ENCODE results near the gene ZDHHC16.
A peak's percentile ranks its signal among the peaks of the same experiment; 100 is the strongest.
"Not testable (repeated sequence)": the region's sequence is repeated elsewhere in the genome, so short reads cannot be mapped to it uniquely, and the experiment has no call there.

The ZDHHC16 gene

GRCh38 chr10:97445722-97446639, at the start of gene ZDHHC16, which contains the start of gene EXOSC1:
TSS of gene ZDHHC16 (plus strand) at chr10:97446175. CDS start at chr10:97451676, 5,501 bp downstream.
TSS of gene EXOSC1 (minus strand) at chr10:97446006. CDS start at chr10:97445985, 21 bp downstream.
- peak; percentile 88 for DNase-seq (ENCODE audit: low read depth)

DNA sequence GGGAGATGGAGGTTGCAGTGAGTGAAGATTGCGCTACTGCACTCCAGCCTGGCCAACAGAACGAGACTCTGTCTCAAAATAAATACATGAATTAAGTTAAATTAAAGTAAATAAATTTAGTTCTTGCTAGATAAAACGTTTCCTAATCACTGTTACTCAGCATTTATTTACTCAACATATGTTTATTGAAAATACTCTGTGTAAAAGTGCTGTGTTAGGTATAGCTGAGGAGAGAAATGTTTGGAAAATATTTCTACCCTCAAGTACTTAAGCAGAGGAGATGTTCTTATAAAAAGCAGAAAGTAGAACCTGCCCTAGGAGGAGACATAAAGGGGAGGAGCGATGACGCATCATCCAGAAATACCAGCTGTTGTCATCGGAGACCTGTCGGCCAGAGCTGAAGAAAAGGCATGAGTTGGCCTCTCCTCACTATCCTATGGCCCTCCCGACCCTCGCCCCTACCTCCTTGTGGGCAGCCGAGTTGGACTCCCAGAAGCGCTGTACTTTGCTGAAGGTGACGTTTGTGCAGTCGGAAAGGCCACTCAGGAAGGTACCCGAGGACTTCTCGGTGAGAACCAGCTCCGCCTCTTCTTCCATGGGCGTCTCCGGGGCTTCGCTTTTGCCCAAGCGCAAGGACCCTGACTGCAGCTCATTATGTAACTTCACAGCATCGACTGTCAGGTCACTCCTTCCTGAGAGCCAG, 46.0 kb upstream of the ZDHHC16 start:
- no peak for DNase-seq (ENCODE audit: low read depth)

GRCh38 chr10:97400665-97401454, 45.1 kb upstream of the ZDHHC16 start, which contains the start of gene RRP12:
TSS of gene RRP12 (minus strand) at chr10:97401340. CDS start at chr10:97401231, 109 bp downstream.
- peak; percentile 69 for DNase-seq (ENCODE audit: low read depth)

- no peak for DNase-seq (ENCODE audit: low read depth)
These were observed 44.5 kb upstream of the ZDHHC16 start for GRCh38 chr10:97401455-97401919.

GRCh38 chr10:97404044-97404443, 41.9 kb upstream of the ZDHHC16 start:
- DNase-seq (ENCODE audit: low read depth) = no peak

DNA sequence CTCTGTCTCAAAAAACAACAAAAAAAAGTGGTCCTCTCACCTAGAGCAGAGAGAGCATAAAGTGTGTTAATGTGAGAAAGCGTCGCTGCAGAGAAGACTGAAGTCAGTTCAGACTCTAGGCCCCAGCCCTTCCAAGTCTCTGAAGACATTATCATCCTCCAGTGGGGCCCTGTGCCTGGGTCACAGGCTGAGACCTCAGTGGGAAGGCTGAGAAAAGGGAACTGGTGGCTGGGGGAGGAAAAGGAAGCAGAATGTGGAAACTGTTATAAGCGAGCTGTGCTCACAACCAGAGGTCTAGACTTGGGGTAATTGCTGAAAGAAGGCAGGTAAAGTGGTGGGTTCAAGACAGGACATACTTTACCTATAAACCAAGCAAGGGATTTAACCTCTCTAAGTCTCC, 39.9 kb upstream of the ZDHHC16 start:
- no peak for DNase-seq (ENCODE audit: low read depth)

- not testable (repeated sequence) for DNase-seq (ENCODE audit: low read depth)
These were observed 39.5 kb upstream of the ZDHHC16 start for GRCh38 chr10:97406483-97406882.

- peak; percentile 56 for DNase-seq (ENCODE audit: low read depth)
These were observed 38.6 kb upstream of the ZDHHC16 start for GRCh38 chr10:97407211-97407951.

GRCh38 chr10:97407952-97408248, 38.1 kb upstream of the ZDHHC16 start:
- DNase-seq (ENCODE audit: low read depth) = no peak

GRCh38 chr10:97408496-97408992, 37.4 kb upstream of the ZDHHC16 start:
- no peak for DNase-seq (ENCODE audit: low read depth)

DNA sequence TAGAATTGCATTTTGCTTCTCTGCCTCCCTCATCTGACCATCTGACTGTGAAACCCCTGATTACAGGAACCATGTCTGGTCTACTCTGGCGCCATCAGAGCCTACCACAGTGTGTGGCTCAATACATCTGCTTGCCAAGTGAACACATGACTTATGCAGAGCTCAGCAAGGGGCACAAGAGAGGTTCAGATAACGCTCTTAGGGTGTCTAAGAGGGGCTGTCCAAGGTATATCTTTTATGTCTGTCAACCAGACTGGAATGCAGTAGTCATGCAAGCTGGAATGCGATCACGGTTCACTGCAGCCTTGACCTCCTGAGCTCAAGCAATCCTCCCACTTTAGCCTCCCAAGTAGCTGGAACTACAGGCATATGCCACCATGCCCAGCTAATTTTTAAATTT, 34.6 kb upstream of the ZDHHC16 start:
- no peak for DNase-seq (ENCODE audit: low read depth)

- peak; percentile 56 for DNase-seq (ENCODE audit: low read depth)
These were observed 33.1 kb upstream of the ZDHHC16 start for GRCh38 chr10:97412891-97413304.

DNA sequence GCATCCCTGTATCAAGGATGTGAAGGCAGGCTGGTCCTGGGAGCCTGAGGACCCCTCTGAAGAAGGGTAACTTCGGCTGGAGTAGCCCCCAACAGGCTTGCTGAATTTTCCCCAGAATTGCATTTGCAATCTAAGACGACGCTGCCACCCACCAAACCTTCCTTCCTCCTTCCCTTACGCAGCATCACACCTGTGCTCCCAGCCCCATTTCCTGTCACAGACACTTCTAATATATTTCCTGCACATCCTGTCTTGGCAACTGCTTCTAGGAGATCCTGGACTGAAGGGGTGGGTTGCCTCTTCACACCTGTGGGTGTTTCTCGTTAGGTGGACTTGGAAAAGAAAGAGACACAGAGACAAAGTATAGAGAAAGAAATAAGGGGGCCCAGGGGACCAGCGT, 29.4 kb upstream of the ZDHHC16 start:
- DNase-seq (ENCODE audit: low read depth) = no peak

GRCh38 chr10:97423757-97424098, 22.2 kb upstream of the ZDHHC16 start:
- DNase-seq (ENCODE audit: low read depth) = not testable (repeated sequence)

DNA sequence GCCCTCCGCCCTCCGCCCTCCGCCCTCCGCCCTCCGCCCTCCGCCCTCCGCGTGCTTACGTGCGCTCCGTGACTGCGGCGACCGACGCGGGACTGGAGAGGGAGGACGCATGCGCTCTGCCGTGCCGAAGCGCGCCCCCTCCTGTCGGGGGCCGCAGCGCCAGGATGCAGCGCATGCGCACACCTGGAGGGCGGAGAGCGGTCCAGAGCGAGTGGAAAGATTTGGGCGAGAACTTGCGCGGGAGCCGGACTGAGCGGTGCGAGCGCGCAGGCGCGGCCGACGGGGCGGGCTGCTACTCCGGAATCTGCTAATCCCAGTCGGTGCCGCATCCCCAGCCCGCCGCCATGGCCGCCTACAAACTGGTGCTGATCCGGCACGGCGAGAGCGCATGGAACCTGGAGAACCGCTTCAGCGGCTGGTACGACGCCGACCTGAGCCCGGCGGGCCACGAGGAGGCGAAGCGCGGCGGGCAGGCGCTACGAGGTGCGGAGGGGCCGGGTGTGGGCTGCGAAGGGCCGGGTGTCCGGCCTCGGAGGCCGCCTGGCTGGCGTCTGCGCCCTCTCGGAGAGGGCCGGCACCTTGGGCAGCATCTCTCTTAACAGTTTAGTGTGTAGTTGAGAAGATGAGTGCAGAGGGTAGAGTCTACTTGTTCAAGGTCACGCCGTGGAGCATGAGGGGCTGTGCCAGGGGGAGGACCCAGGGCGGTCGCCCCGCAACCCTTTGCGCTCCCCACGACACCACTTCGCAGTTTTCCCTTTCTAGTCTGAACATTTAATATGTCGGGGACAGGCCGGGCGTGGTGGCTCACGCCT, 19.8 kb upstream of the ZDHHC16 start, which contains the start of gene PGAM1:
TSS of gene PGAM1 (plus strand) at position 228 of the 812 bp plus-strand sequence. CDS start at position 345, 117 bp downstream.
- DNase-seq (ENCODE audit: low read depth) = peak; percentile 98

DNA sequence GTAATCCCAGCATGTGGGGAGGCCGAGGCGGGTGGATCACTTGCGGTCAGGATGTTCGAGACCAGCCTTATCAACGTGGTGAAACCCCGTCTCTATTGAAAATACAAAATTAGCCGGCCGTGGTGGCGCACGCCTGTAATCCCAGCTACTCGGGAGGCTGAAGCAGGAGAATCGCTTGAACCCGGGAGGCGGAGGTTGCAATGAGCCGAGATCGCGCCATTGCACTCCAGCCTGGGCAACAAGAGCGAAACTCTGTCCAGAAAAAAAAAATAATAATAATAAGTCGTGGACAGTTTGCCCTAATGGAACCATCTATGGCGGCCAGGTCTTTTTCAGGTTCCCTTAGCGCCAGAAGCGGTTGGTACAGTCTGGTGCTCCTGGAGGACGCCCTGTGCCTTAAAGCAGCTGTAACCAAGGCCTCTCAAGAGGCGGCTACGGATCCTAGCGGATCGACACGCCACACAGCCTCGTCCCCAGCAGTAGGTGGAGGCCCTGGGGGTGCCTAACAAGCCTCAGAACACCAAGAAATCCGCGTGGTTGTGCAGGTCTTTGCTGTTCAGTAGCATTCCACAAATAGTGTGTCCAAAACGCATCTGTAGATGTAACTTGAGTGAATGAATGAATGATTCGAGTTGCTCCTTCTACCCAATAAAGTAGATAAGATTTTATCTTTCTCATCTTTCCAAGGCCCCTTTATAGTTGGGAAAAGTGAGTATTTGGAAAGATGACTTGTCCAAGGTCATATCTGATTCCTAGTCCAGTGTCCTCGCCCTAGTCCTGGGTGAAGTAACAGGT, 19.0 kb upstream of the ZDHHC16 start:
- no peak for DNase-seq (ENCODE audit: low read depth)

DNA sequence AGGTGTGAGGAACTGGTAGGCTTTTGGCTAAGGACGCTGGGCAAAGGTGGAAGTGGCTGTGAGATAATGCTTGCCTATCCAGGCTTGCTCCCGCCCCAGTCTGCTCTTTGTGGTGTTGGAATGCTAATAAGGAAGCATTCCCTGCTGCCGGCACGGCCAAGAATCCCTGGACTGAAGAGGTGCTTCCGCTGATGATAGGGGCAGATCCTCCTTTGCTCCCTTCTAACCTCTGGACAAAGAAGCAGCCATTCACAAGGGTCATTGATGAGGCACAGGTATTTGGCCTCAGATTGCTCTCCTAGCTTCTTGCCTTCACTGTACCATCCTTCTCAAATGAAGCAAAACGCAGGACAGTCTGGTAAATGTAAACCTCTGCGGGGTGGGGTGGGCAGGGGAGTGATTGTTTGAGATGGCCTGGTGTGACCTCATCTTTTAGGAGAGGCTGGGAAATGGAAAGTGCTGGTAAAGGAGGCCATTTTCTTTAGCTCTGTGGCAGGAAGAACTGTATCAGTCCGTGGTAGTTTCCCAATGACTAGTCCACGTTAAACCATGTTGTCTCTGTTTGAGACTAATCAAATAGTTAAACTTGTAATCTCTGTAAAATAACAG, 18.3 kb upstream of the ZDHHC16 start:
- no peak for DNase-seq (ENCODE audit: low read depth)

- no peak for DNase-seq (ENCODE audit: low read depth)
These were observed 17.4 kb upstream of the ZDHHC16 start for GRCh38 chr10:97428572-97428981.

DNA sequence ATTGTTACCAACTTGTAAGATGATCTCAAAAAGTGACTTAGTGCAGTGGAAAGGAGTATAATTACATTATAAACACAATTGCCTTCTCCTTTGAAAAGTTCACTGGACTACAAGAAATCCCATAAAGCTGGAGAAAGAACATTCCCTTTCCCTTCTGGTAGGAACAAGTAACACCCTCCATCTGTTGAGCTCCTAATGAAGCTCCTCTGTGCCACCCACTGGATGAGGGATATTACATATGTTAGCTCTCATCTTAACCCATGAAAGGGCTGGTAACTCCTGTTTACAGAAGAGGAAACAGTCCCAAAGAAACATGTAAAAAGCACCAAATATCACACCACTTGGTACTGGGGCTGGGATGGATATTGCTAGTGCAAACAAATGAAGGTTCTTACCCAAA, 11.9 kb upstream of the ZDHHC16 start:
- no peak for DNase-seq (ENCODE audit: low read depth)

Measured in activated T-cell treated with anti-CD3 and anti-CD28 coated beads for 48 hours (primary cell).